Measurements from ENCODE around the gene CCNI2.

DNA sequence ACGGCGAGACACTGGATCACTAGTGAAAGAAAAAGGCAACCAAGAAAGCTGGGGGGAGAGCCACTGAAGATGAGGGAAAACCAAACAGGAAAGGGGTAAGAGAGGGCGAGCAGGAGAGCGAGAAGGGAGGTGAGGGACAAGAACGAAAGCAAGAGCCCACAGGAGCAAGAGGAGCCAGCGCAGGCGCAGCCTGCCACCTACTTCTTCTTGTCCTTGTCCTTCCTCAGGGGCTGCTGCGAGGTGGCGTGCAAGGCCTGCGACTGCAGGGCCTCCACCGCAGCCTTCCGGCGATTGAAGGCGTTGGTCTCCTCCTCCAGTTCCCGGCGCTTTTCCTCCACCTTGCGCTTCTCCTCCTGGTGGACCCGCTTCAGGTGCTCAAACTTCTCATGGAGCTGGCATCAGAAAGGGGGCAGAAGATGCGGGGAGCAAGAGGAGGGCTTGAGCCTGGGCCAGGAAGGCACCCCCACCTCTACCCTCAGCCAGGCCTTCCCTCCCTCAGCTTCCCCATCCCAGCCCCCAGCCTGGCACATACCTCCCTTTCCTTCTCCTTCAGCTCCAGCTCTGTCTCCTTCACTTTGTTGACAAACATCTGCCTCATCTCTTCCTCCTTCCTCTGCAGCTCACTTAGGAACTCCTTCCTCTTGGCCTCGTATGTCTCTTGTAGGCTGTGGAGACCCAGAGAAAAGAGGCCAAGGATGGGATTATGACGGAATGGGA lies 13.5 kb downstream of the CCNI2 start:
- TF ChIP-seq EZH2 (IDR thresholded peaks at IDR 0.05; ENCODE audit: insufficient read depth, poor library complexity, severe bottlenecking) (no peak), EZH2phosphoT487 (IDR thresholded peaks at IDR 0.05; ENCODE audit: insufficient read depth, low read depth) (no peak)
